ENCODE measurements around the gene ESRRG.

- TF ChIP-seq CTCF (IDR thresholded peaks at IDR 0.05) (no peak), POLR2A (IDR thresholded peaks at IDR 0.05) (no peak), POLR2AphosphoS5 (IDR thresholded peaks at IDR 0.05) (no peak), EP300 (IDR thresholded peaks at IDR 0.05) (no peak)
Observed at GRCh38 chr1:216732121-216732520, 8.9 kb upstream of the ESRRG start.
